Measurements from ENCODE around the gene PPP2R5A.
"Not testable (repeated sequence)": the region's sequence is repeated elsewhere in the genome, so short reads cannot be mapped to it uniquely, and the experiment has no call there.

Gene PPP2R5A

GRCh38 chr1:212368073-212368484 lies 82.9 kb downstream of the PPP2R5A start:
- Histone ChIP-seq H3K27me3 (ENCODE audit: control insufficient read depth in 1 of 2, insufficient read depth in 2 of 2, low read length in 2 of 2) (no peaks in the 10 kb centered on the region), H3K9ac (ENCODE audit: low read depth in 1 of 2, low read length in 2 of 2) (no peak overlapping the region), H3K27ac (ENCODE audit: low read depth, low read length) (no peak overlapping the region), H3K9me3 (ENCODE audit: control insufficient read depth in 1 of 2, low read length in 2 of 2) (no peaks in the 10 kb centered on the region), H3K4me1 (ENCODE audit: control insufficient read depth in 1 of 2, insufficient read depth in 2 of 2, low read length in 2 of 2) (no peaks in the 10 kb centered on the region), H3K4me3 (ENCODE audit: low read depth in 1 of 2, low read length in 2 of 2) (no peak overlapping the region), H3K36me3 (ENCODE audit: control insufficient read depth in 1 of 2, insufficient read depth in 2 of 2, low read length in 2 of 2) (peaks cover 6 to 20% of the 10 kb centered on the region in 2 donors)

- peaks cover 0 to 20% of the 10 kb centered on the region in 2 donors for H3K36me3 ChIP-seq (ENCODE audit: control insufficient read depth in 1 of 2, insufficient read depth in 2 of 2, low read length in 2 of 2)
- H3K9ac ChIP-seq (ENCODE audit: low read depth in 1 of 2, low read length in 2 of 2) = no peak overlapping the region
- no peaks in the 10 kb centered on the region for H3K9me3 ChIP-seq (ENCODE audit: control insufficient read depth in 1 of 2, low read length in 2 of 2)
- H3K27ac ChIP-seq (ENCODE audit: low read depth, low read length) = no peak overlapping the region
- no peaks in the 10 kb centered on the region for H3K27me3 ChIP-seq (ENCODE audit: control insufficient read depth in 1 of 2, insufficient read depth in 2 of 2, low read length in 2 of 2)
- H3K4me3 ChIP-seq (ENCODE audit: low read depth in 1 of 2, low read length in 2 of 2) = no peak overlapping the region
- H3K4me1 ChIP-seq (ENCODE audit: control insufficient read depth in 1 of 2, insufficient read depth in 2 of 2, low read length in 2 of 2) = no peaks in the 10 kb centered on the region
Observed at GRCh38 chr1:212375986-212376385, 90.8 kb downstream of the PPP2R5A start.

- Histone ChIP-seq H3K9ac (ENCODE audit: low read depth in 1 of 2, low read length in 2 of 2) (no peak overlapping the region), H3K27ac (ENCODE audit: low read depth, low read length) (no peak overlapping the region), H3K9me3 (ENCODE audit: control insufficient read depth in 1 of 2, low read length in 2 of 2) (no peaks in the 10 kb centered on the region), H3K36me3 (ENCODE audit: control insufficient read depth in 1 of 2, insufficient read depth in 2 of 2, low read length in 2 of 2) (peaks cover 0 to 20% of the 10 kb centered on the region in 2 donors), H3K4me3 (ENCODE audit: low read depth in 1 of 2, low read length in 2 of 2) (no peak overlapping the region), H3K4me1 (ENCODE audit: control insufficient read depth in 1 of 2, insufficient read depth in 2 of 2, low read length in 2 of 2) (no peaks in the 10 kb centered on the region), H3K27me3 (ENCODE audit: control insufficient read depth in 1 of 2, insufficient read depth in 2 of 2, low read length in 2 of 2) (no peaks in the 10 kb centered on the region)
Observed at GRCh38 chr1:212377644-212378043, 92.4 kb downstream of the PPP2R5A start.

- Histone ChIP-seq H3K9ac (ENCODE audit: low read depth in 1 of 2, low read length in 2 of 2) (no peak overlapping the region), H3K4me3 (ENCODE audit: low read depth in 1 of 2, low read length in 2 of 2) (no peak overlapping the region), H3K36me3 (ENCODE audit: control insufficient read depth in 1 of 2, insufficient read depth in 2 of 2, low read length in 2 of 2) (peaks cover 2 to 29% of the 10 kb centered on the region in 2 donors), H3K4me1 (ENCODE audit: control insufficient read depth in 1 of 2, insufficient read depth in 2 of 2, low read length in 2 of 2) (no peaks in the 10 kb centered on the region), H3K9me3 (ENCODE audit: control insufficient read depth in 1 of 2, low read length in 2 of 2) (no peaks in the 10 kb centered on the region), H3K27me3 (ENCODE audit: control insufficient read depth in 1 of 2, insufficient read depth in 2 of 2, low read length in 2 of 2) (no peaks in the 10 kb centered on the region), H3K27ac (ENCODE audit: low read depth, low read length) (no peak overlapping the region)
Observed at GRCh38 chr1:212379366-212379765, 94.2 kb downstream of the PPP2R5A start.

GRCh38 chr1:212381397-212382035 lies 96.3 kb downstream of the PPP2R5A start:
- no peak overlapping the region for H3K9ac ChIP-seq (ENCODE audit: low read depth in 1 of 2, low read length in 2 of 2)
- no peak overlapping the region for H3K4me3 ChIP-seq (ENCODE audit: low read depth in 1 of 2, low read length in 2 of 2)
- H3K9me3 ChIP-seq (ENCODE audit: control insufficient read depth in 1 of 2, low read length in 2 of 2) = no peaks in the 10 kb centered on the region
- no peaks in the 10 kb centered on the region for H3K4me1 ChIP-seq (ENCODE audit: control insufficient read depth in 1 of 2, insufficient read depth in 2 of 2, low read length in 2 of 2)
- H3K27me3 ChIP-seq (ENCODE audit: control insufficient read depth in 1 of 2, insufficient read depth in 2 of 2, low read length in 2 of 2) = no peaks in the 10 kb centered on the region
- peaks cover 8 to 47% of the 10 kb centered on the region in 2 donors for H3K36me3 ChIP-seq (ENCODE audit: control insufficient read depth in 1 of 2, insufficient read depth in 2 of 2, low read length in 2 of 2)
- H3K27ac ChIP-seq (ENCODE audit: low read depth, low read length) = no peak overlapping the region

- Histone ChIP-seq H3K27me3 (ENCODE audit: control insufficient read depth in 1 of 2, insufficient read depth in 2 of 2, low read length in 2 of 2) (no peaks in the 10 kb centered on the region), H3K9me3 (ENCODE audit: control insufficient read depth in 1 of 2, low read length in 2 of 2) (no peaks in the 10 kb centered on the region), H3K36me3 (ENCODE audit: control insufficient read depth in 1 of 2, insufficient read depth in 2 of 2, low read length in 2 of 2) (peaks cover 8 to 32% of the 10 kb centered on the region in 2 donors), H3K4me3 (ENCODE audit: low read depth in 1 of 2, low read length in 2 of 2) (no peak overlapping the region), H3K27ac (ENCODE audit: low read depth, low read length) (no peak overlapping the region), H3K4me1 (ENCODE audit: control insufficient read depth in 1 of 2, insufficient read depth in 2 of 2, low read length in 2 of 2) (no peaks in the 10 kb centered on the region), H3K9ac (ENCODE audit: low read depth in 1 of 2, low read length in 2 of 2) (no peak overlapping the region)
Observed at GRCh38 chr1:212386029-212386428, 100.8 kb downstream of the PPP2R5A start.

GRCh38 chr1:212388985-212389716 lies 103.9 kb downstream of the PPP2R5A start:
- Histone ChIP-seq H3K9me3 (ENCODE audit: control insufficient read depth in 1 of 2, low read length in 2 of 2) (no peaks in the 10 kb centered on the region), H3K9ac (ENCODE audit: low read depth in 1 of 2, low read length in 2 of 2) (no peak overlapping the region), H3K27me3 (ENCODE audit: control insufficient read depth in 1 of 2, insufficient read depth in 2 of 2, low read length in 2 of 2) (no peaks in the 10 kb centered on the region), H3K36me3 (ENCODE audit: control insufficient read depth in 1 of 2, insufficient read depth in 2 of 2, low read length in 2 of 2) (peaks cover 8 to 25% of the 10 kb centered on the region in 2 donors), H3K27ac (ENCODE audit: low read depth, low read length) (no peak overlapping the region), H3K4me1 (ENCODE audit: control insufficient read depth in 1 of 2, insufficient read depth in 2 of 2, low read length in 2 of 2) (no peaks in the 10 kb centered on the region), H3K4me3 (ENCODE audit: low read depth in 1 of 2, low read length in 2 of 2) (no peak overlapping the region)

- peaks cover 6 to 11% of the 10 kb centered on the region in 2 donors for H3K9me3 ChIP-seq (ENCODE audit: control insufficient read depth in 1 of 2, low read length in 2 of 2)
- not testable (repeated sequence) for H3K27me3 ChIP-seq (ENCODE audit: control insufficient read depth in 1 of 2, insufficient read depth in 2 of 2, low read length in 2 of 2); H3K9ac ChIP-seq (ENCODE audit: low read depth in 1 of 2, low read length in 2 of 2); H3K27ac ChIP-seq (ENCODE audit: low read depth, low read length); H3K36me3 ChIP-seq (ENCODE audit: control insufficient read depth in 1 of 2, insufficient read depth in 2 of 2, low read length in 2 of 2); H3K4me1 ChIP-seq (ENCODE audit: control insufficient read depth in 1 of 2, insufficient read depth in 2 of 2, low read length in 2 of 2); H3K4me3 ChIP-seq (ENCODE audit: low read depth in 1 of 2, low read length in 2 of 2)
Observed at GRCh38 chr1:212395678-212396437, 110.6 kb downstream of the PPP2R5A start.

- H3K4me1 ChIP-seq (ENCODE audit: control insufficient read depth in 1 of 2, insufficient read depth in 2 of 2, low read length in 2 of 2) = no peaks in the 10 kb centered on the region
- peaks cover 6 to 11% of the 10 kb centered on the region in 2 donors for H3K9me3 ChIP-seq (ENCODE audit: control insufficient read depth in 1 of 2, low read length in 2 of 2)
- no peaks in the 10 kb centered on the region for H3K36me3 ChIP-seq (ENCODE audit: control insufficient read depth in 1 of 2, insufficient read depth in 2 of 2, low read length in 2 of 2)
- H3K27me3 ChIP-seq (ENCODE audit: control insufficient read depth in 1 of 2, insufficient read depth in 2 of 2, low read length in 2 of 2) = no peaks in the 10 kb centered on the region
- H3K9ac ChIP-seq (ENCODE audit: low read depth in 1 of 2, low read length in 2 of 2) = no peak overlapping the region
- H3K4me3 ChIP-seq (ENCODE audit: low read depth in 1 of 2, low read length in 2 of 2) = no peak overlapping the region
- no peak overlapping the region for H3K27ac ChIP-seq (ENCODE audit: low read depth, low read length)
Observed at GRCh38 chr1:212396638-212397037, 111.4 kb downstream of the PPP2R5A start.

- H3K36me3 ChIP-seq (ENCODE audit: control insufficient read depth in 1 of 2, insufficient read depth in 2 of 2, low read length in 2 of 2) = no peaks in the 10 kb centered on the region
- H3K27ac ChIP-seq (ENCODE audit: low read depth, low read length) = no peak overlapping the region
- no peaks in the 10 kb centered on the region for H3K4me1 ChIP-seq (ENCODE audit: control insufficient read depth in 1 of 2, insufficient read depth in 2 of 2, low read length in 2 of 2)
- no peaks in the 10 kb centered on the region for H3K27me3 ChIP-seq (ENCODE audit: control insufficient read depth in 1 of 2, insufficient read depth in 2 of 2, low read length in 2 of 2)
- H3K4me3 ChIP-seq (ENCODE audit: low read depth in 1 of 2, low read length in 2 of 2) = no peak overlapping the region
- H3K9me3 ChIP-seq (ENCODE audit: control insufficient read depth in 1 of 2, low read length in 2 of 2) = peaks cover 6 to 11% of the 10 kb centered on the region in 2 donors
- H3K9ac ChIP-seq (ENCODE audit: low read depth in 1 of 2, low read length in 2 of 2) = no peak overlapping the region
Observed at GRCh38 chr1:212397171-212397570, 112.0 kb downstream of the PPP2R5A start.
